Measurements from ENCODE around the gene HOXB2.

DNA sequence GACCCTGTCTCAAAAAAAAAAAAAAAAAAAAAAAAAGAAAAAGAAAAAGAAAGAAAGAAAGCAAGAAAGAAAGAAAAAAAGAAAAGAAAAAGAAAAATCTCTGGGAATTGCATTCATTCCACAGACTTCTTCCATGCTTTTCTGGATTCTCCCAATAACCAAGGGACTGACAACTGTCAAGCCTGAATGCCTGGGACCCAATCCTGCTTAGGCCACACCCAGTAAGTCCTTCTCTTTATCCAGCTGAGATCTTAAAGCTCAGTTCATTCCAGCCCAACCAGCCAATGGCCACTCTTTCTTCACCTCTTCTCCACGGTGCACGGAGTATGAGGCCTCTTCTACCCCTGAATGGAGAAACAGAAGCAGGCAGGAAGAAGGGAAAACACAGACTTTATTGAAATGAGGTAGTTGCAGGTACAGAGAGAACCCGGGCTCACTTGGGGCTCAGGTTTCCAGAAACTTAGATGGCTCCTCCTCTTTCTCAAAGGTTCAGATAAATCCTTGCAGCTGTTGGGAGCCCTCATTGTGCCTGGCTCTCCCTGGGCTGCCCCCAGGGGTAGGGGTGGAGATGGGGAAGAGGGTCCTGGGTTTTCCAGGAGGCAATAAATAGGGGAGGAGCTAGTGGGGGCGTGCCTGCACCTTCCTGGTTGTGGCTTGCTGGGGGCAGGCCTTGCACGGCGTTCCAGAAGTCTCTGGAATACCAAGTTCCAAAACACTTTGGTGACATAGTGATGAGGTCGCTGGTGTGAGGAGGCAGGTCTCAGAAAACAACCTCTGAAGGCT is 16.6 kb downstream of the HOXB2 start:
- TF ChIP-seq, protein P1, sequence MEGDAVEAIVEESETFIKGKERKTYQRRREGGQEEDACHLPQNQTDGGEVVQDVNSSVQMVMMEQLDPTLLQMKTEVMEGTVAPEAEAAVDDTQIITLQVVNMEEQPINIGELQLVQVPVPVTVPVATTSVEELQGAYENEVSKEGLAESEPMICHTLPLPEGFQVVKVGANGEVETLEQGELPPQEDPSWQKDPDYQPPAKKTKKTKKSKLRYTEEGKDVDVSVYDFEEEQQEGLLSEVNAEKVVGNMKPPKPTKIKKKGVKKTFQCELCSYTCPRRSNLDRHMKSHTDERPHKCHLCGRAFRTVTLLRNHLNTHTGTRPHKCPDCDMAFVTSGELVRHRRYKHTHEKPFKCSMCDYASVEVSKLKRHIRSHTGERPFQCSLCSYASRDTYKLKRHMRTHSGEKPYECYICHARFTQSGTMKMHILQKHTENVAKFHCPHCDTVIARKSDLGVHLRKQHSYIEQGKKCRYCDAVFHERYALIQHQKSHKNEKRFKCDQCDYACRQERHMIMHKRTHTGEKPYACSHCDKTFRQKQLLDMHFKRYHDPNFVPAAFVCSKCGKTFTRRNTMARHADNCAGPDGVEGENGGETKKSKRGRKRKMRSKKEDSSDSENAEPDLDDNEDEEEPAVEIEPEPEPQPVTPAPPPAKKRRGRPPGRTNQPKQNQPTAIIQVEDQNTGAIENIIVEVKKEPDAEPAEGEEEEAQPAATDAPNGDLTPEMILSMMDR (IDR thresholded peaks at IDR 0.05), result no peak
- no peak for TF ChIP-seq EZH2 (IDR thresholded peaks at IDR 0.05; ENCODE audit: borderline replicate concordance, insufficient read depth, low read depth, low read length, poor library complexity, severe bottlenecking)
